Ovary (tissue), 3 donors: ENCODE results near the gene GANAB.

Experiments
- EP300 ChIP-seq: sonication (generic); formaldehyde crosslinking; IDR thresholded peaks from one replicate; pipeline ENCODE4 v1.6.1; 2017; ENCODE audit warnings: antibody characterized with exemption
- POLR2A ChIP-seq: fragments of 450-650 bp; IDR thresholded peaks from one replicate; pipeline ENCODE4 v1.6.1; 2017; ENCODE audit warnings: antibody characterized with exemption, mild to moderate bottlenecking, moderate library complexity
- TF ChIP-seq, protein P1 (sequence below), 3 donors: fragments of 450-650 bp in 2 of 3; fragments of 200-600 bp in 1 of 3; IDR thresholded peaks; one replicate each; pipeline versions ENCODE4 v1.5.1 to v1.8.0; 2016 to 2022; ENCODE audit warnings: antibody characterized with exemption in 3 of 3, mild to moderate bottlenecking in 1 of 3
- donor health status: DM: no; HTN: no; CAD: no.

DNA sequence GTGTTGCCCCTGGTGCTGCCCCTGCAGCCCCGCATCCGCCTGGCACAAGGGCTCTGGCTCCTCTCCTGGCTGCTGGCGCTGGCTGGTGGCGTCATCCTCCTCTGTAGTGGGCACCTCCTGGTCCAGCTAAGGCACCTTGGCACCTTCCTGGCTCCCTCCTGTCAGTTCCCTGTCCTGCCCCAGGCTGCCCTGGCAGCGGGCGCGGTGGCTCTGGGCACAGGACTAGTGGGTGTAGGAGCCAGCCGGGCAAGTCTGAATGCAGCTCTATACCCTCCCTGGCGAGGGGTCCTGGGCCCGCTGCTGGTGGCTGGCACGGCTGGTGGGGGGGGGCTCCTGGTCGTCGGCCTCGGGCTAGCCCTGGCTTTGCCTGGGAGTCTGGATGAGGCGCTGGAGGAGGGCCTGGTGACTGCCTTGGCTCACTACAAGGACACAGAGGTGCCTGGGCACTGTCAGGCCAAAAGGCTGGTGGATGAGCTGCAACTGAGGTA lies 33.1 kb downstream of the GANAB start:
- no peak for TF ChIP-seq POLR2A
- TF ChIP-seq, protein P1, sequence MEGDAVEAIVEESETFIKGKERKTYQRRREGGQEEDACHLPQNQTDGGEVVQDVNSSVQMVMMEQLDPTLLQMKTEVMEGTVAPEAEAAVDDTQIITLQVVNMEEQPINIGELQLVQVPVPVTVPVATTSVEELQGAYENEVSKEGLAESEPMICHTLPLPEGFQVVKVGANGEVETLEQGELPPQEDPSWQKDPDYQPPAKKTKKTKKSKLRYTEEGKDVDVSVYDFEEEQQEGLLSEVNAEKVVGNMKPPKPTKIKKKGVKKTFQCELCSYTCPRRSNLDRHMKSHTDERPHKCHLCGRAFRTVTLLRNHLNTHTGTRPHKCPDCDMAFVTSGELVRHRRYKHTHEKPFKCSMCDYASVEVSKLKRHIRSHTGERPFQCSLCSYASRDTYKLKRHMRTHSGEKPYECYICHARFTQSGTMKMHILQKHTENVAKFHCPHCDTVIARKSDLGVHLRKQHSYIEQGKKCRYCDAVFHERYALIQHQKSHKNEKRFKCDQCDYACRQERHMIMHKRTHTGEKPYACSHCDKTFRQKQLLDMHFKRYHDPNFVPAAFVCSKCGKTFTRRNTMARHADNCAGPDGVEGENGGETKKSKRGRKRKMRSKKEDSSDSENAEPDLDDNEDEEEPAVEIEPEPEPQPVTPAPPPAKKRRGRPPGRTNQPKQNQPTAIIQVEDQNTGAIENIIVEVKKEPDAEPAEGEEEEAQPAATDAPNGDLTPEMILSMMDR (IDR thresholded peaks at IDR 0.05), result no peak
- TF ChIP-seq EP300, result no peak
